Neuronal stem cell (in vitro differentiated cells): ENCODE data around the gene WDR46.

Source experiments
- DNase-seq: peaks from one replicate; pipeline ENCODE4 v3.0.0-alpha.2; 2013; ENCODE audit warnings: low spot score
- H2AFZ ChIP-seq: one replicate; pipeline ENCODE4 v1.6.1; 2013; ENCODE audit warnings: mild to moderate bottlenecking, low read length, inconsistent platforms
- H2AK5ac ChIP-seq: 2 replicates; pipeline ENCODE4 v1.6.1; 2013; ENCODE audit warnings: low read depth, mild to moderate bottlenecking, inconsistent platforms, low read length, moderate library complexity, mixed read lengths
- H2BK120ac ChIP-seq: 2 replicates; pipeline ENCODE4 v1.6.1; 2013; ENCODE audit warnings: low read depth, mild to moderate bottlenecking, inconsistent platforms, low read length, moderate library complexity, mixed read lengths
- H2BK12ac ChIP-seq: one replicate; pipeline ENCODE4 v1.6.1; 2013; ENCODE audit warnings: low read length, inconsistent platforms
- H2BK15ac ChIP-seq: 2 replicates; pipeline ENCODE4 v1.6.1; 2013; ENCODE audit warnings: mild to moderate bottlenecking, low read length, inconsistent platforms, mixed read lengths
- H2BK5ac ChIP-seq: one replicate; pipeline ENCODE4 v1.6.1; 2013; ENCODE audit warnings: inconsistent platforms, mild to moderate bottlenecking, low read length, moderate library complexity
- H3K14ac ChIP-seq: one replicate; pipeline ENCODE4 v1.6.1; 2013; ENCODE audit warnings: low read length, inconsistent platforms
- H3K18ac ChIP-seq: 2 replicates; pipeline ENCODE4 v1.6.1; 2013; ENCODE audit warnings: low read length, inconsistent platforms
- H3K23ac ChIP-seq: 2 replicates; pipeline ENCODE4 v1.6.1; 2013; ENCODE audit warnings: low read depth, mild to moderate bottlenecking, mixed read lengths, low read length, inconsistent platforms; ENCODE audit not compliant: poor library complexity
- H3K27ac ChIP-seq: replicated peaks from 3 replicates; pipeline ENCODE4 v1.5.1; 2013; ENCODE audit warnings: low read length, inconsistent platforms
- H3K27me3 ChIP-seq, 3 experiments: 2 replicates each; pipeline ENCODE4 v1.6.1; 2013; ENCODE audit warnings: low read length in 3 of 3, mild to moderate bottlenecking in 2 of 3, inconsistent platforms in 1 of 3, low read depth in 1 of 3, mixed read lengths in 1 of 3, moderate library complexity in 1 of 3; ENCODE audit not compliant: control insufficient read depth in 3 of 3, insufficient read depth in 3 of 3
- H3K36me3 ChIP-seq, 2 donors: replicated peaks in 1 of 2; 2 replicates each; pipeline ENCODE4 v1.6.1; 2013; ENCODE audit warnings: low read length in 2 of 2; ENCODE audit not compliant: control insufficient read depth in 2 of 2, insufficient read depth in 2 of 2
- H3K4ac ChIP-seq: 2 replicates; pipeline ENCODE4 v1.6.1; 2013; ENCODE audit warnings: inconsistent platforms, mild to moderate bottlenecking, low read length, moderate library complexity
- H3K4me1 ChIP-seq, 2 donors: 1 replicate in 1 of 2; 2 replicates in 1 of 2; pipeline ENCODE4 v1.6.1; 2013; ENCODE audit warnings: low read length in 2 of 2, low read depth in 1 of 2; ENCODE audit not compliant: control insufficient read depth in 2 of 2, insufficient read depth in 1 of 2
- H3K4me2 ChIP-seq: one replicate; pipeline ENCODE4 v1.6.1; 2013; ENCODE audit warnings: mild to moderate bottlenecking, low read length, inconsistent platforms; ENCODE audit not compliant: insufficient read depth, poor library complexity, severe bottlenecking
- H3K4me3 ChIP-seq, 2 donors: 2 replicates each; pipeline ENCODE4 v1.5.1; 2013; ENCODE audit warnings: low read length in 2 of 2, mild to moderate bottlenecking in 2 of 2, inconsistent platforms in 1 of 2, moderate library complexity in 1 of 2
- H3K79me1 ChIP-seq: one replicate; pipeline ENCODE4 v1.6.1; 2013; ENCODE audit warnings: low read depth, mild to moderate bottlenecking, inconsistent platforms, low read length, moderate library complexity
- H3K9ac ChIP-seq: one replicate; pipeline ENCODE4 v1.6.1; 2013; ENCODE audit warnings: mild to moderate bottlenecking, low read depth, low read length, inconsistent platforms; ENCODE audit not compliant: poor library complexity
- H3K9me3 ChIP-seq, 2 donors: replicated peaks in 1 of 2; 2 replicates each; pipeline versions ENCODE3 to v1.6.1; 2013; ENCODE audit warnings: low read length in 2 of 2, mild to moderate bottlenecking in 2 of 2, inconsistent platforms in 1 of 2, low read depth in 1 of 2, mixed read lengths in 1 of 2, moderate library complexity in 1 of 2; ENCODE audit not compliant: control insufficient read depth in 2 of 2, insufficient read depth in 1 of 2
- H4K8ac ChIP-seq: one replicate; pipeline ENCODE4 v1.6.1; 2013; ENCODE audit warnings: low read depth, mild to moderate bottlenecking, inconsistent platforms, low read length, moderate library complexity
- H4K91ac ChIP-seq: one replicate; pipeline ENCODE4 v1.6.1; 2013; ENCODE audit warnings: low read length, low read depth, mild to moderate bottlenecking, inconsistent platforms; ENCODE audit not compliant: poor library complexity
- WGBS, 2 donors: extraction: QIAGEN DNeasy Blood & Tissue Kit; methylation state at CpG; one replicate each; pipeline ENCODE4 v1.1.7; 2013; ENCODE audit warnings: missing lambda C conversion rate in 2 of 2, mixed read lengths in 1 of 2; ENCODE audit not compliant: insufficient read length in 2 of 2, insufficient replicate concordance in 1 of 2; ENCODE audit errors: extremely low coverage in 2 of 2; 5-methylcytosine and 5-hydroxymethylcytosine counted together

WDR46 gene

DNA sequence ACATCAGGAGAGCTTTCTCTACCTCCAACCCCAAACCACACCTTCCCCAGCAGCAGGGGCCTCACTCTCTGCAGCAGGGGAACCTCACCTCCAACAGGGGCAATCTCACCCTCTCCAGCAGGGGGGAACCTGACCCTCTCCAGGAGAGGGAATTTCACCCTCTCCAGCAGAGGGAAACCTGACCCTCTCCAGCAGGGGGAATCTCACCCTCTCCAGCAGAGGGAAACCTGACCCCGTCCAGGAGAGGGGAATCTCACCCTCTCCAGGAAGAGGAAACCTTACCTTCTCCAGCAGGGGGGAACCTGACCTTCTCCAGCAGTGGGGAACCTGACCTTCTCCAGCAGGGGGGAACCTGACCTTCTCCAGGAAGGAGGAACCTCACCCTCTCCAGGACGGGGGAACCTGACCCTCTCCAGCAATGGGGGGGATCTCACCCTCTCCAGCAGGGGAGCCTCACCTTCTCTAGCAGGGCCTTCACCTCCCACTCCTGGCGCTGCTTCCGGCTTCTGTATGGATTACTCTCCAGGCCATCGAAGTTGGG lies 9.0 kb downstream of the WDR46 start:
- Histone ChIP-seq H3K4ac (no peak overlapping the region), H3K4me1 (peaks cover 7 to 8% of the 10 kb centered on the region in 2 donors), H3K23ac (no peak overlapping the region), H3K9me3 (no peaks in the 10 kb centered on the region), H2AFZ (no peak overlapping the region), H3K36me3 (peaks cover 38 to 75% of the 10 kb centered on the region in 2 donors), H3K9ac (no peak overlapping the region), H3K27me3 (no peaks in the 10 kb centered on the region), H4K8ac (no peak overlapping the region), H4K91ac (no peak overlapping the region), H3K14ac (no peak overlapping the region), H3K4me2 (no peak overlapping the region), H2BK12ac (no peak overlapping the region), H2BK120ac (no peak overlapping the region), H3K4me3 (no peak overlapping the region), H2BK15ac (no peak overlapping the region), H3K27ac (no peak overlapping the region), H2AK5ac (no peak overlapping the region), H3K79me1 (peaks cover 2% of the 10 kb centered on the region), H3K18ac (no peak overlapping the region), H2BK5ac (no peak overlapping the region)
- WGBS, 2 donors: no CpG with 5 or more reads among the region's 5 CpGs
- no peak for DNase-seq

DNA sequence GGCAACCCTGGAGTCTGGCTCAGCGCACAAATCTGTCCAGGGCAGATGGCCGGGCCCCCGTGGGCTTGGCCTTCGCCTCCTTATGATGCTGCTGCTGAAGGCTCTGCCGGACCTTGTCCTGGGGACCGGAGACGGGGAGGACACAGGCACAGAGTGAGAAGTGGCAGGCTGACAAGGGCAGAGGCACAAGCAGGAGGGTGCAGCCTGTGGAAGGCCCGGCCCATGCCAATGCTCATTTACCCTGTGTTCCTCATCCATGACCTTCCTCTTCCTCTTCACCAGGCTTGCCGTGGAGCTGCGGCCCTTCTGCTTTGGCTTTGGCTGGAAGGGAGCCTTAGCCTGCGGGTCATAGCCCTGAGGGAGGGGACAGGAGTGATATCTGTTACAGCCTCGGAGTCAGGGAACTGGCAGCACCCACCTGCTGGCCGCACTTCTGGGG lies 9.8 kb downstream of the WDR46 start:
- H4K91ac ChIP-seq: no peak overlapping the region
- H2BK12ac ChIP-seq: no peak overlapping the region
- peaks cover 10 to 15% of the 10 kb centered on the region in 2 donors for H3K4me1 ChIP-seq
- H3K4ac ChIP-seq: peak overlapping the region; percentile 56
- no peak overlapping the region for H2BK120ac ChIP-seq
- H2AFZ ChIP-seq: no peak overlapping the region
- no peak overlapping the region for H4K8ac ChIP-seq
- H3K23ac ChIP-seq: no peak overlapping the region
- no peaks in the 10 kb centered on the region for H3K27me3 ChIP-seq
- peaks cover 5% of the 10 kb centered on the region for H3K79me1 ChIP-seq
- WGBS, 2 donors: no CpG with 5 or more reads among the region's 13 CpGs
- H3K4me2 ChIP-seq: no peak overlapping the region
- H3K9ac ChIP-seq: peak overlapping the region; percentile 67
- H3K9me3 ChIP-seq: no peaks in the 10 kb centered on the region
- no peak overlapping the region for H3K4me3 ChIP-seq
- no peak overlapping the region for H2AK5ac ChIP-seq
- H3K14ac ChIP-seq: no peak overlapping the region
- no peak for DNase-seq
- H3K36me3 ChIP-seq: peaks cover 45 to 75% of the 10 kb centered on the region in 2 donors
- no peak overlapping the region for H2BK5ac ChIP-seq
- H3K18ac ChIP-seq: no peak overlapping the region
- no peak overlapping the region for H2BK15ac ChIP-seq
- H3K27ac ChIP-seq: no peak overlapping the region

DNA sequence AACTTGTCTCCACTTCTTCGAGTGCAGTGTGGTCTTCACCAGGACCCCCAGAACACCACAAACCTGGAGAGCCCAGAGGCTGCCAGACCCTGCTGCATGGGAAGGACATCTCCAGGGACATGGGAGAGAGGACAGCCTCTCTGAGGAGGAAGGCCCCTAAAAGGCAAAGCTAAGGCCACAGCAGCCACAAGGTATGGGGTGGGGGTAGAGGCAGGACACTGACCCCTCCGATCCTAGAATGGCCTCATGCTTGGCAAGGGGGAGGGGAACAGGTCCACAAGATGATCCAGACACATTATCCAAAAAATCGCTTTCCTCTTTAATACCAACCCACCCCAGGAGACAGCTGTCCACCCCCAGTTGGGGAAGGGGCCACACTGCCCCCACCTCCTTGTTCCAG lies 10.2 kb downstream of the WDR46 start:
- no peak overlapping the region for H2BK120ac ChIP-seq
- no peaks in the 10 kb centered on the region for H3K27me3 ChIP-seq
- peaks cover 45 to 77% of the 10 kb centered on the region in 2 donors for H3K36me3 ChIP-seq
- DNase-seq: no peak
- no peak overlapping the region for H3K23ac ChIP-seq
- no peak overlapping the region for H3K4ac ChIP-seq
- no CpG with 5 or more reads among the region's 3 CpGs for WGBS, 2 donors
- H2AK5ac ChIP-seq: no peak overlapping the region
- H3K4me1 ChIP-seq: peaks cover 12 to 18% of the 10 kb centered on the region in 2 donors
- no peak overlapping the region for H3K4me3 ChIP-seq
- H4K91ac ChIP-seq: no peak overlapping the region
- no peak overlapping the region for H3K9ac ChIP-seq
- H2BK12ac ChIP-seq: no peak overlapping the region
- no peak overlapping the region for H3K18ac ChIP-seq
- no peaks in the 10 kb centered on the region for H3K9me3 ChIP-seq
- no peak overlapping the region for H4K8ac ChIP-seq
- H2BK5ac ChIP-seq: no peak overlapping the region
- no peak overlapping the region for H3K4me2 ChIP-seq
- H3K27ac ChIP-seq: no peak overlapping the region
- H3K79me1 ChIP-seq: peaks cover 7% of the 10 kb centered on the region
- H3K14ac ChIP-seq: peak overlapping the region; percentile 50
- no peak overlapping the region for H2AFZ ChIP-seq
- H2BK15ac ChIP-seq: no peak overlapping the region

DNA sequence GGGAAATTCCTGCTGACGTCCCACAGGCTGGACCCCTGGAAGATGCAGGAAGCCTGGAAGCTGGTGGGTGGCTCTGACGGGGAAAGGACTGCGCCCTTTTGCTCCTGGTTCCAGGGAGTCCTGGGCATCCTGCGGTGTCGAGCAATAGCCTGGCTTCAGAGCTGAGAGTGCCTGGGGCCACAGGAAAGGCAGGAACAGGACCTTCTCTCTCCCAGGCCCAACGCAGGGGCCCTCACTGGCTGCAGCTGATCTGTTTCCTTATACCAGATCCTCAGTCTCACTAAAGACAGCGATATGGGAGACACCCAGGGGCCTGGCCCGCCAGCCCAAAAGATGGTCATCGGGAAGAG lies 10.7 kb downstream of the WDR46 start:
- Histone ChIP-seq H3K27me3 (no peaks in the 10 kb centered on the region), H3K4me2 (no peak overlapping the region), H3K79me1 (peaks cover 7% of the 10 kb centered on the region), H3K4ac (no peak overlapping the region), H3K4me3 (no peak overlapping the region), H3K14ac (no peak overlapping the region), H2BK120ac (no peak overlapping the region), H3K27ac (no peak overlapping the region), H2BK15ac (no peak overlapping the region), H4K91ac (no peak overlapping the region), H2BK5ac (peak overlapping the region; percentile 76), H2BK12ac (no peak overlapping the region), H2AK5ac (peak overlapping the region; percentile 59), H2AFZ (no peak overlapping the region), H3K9me3 (no peaks in the 10 kb centered on the region), H4K8ac (no peak overlapping the region), H3K23ac (peak overlapping the region; percentile 99), H3K4me1 (peaks cover 12 to 21% of the 10 kb centered on the region in 2 donors), H3K36me3 (peaks cover 46 to 77% of the 10 kb centered on the region in 2 donors), H3K9ac (no peak overlapping the region), H3K18ac (no peak overlapping the region)
- WGBS, 2 donors: no CpG with 5 or more reads among the region's 9 CpGs
- no peak for DNase-seq
